ENCODE data around the gene PDE4B. TPM values are rescaled to one million over a fixed set of nuclear protein-coding genes. Genes with fewer than 3 reads are reported as not detected.
A peak's percentile ranks its signal among the peaks of the same experiment; 100 is the strongest.

Gene PDE4B
- total and polyA plus RNA-seq, 9 donors, result 1.7 to 8.2 (median 5.1) TPM

- peak in 1 of 5 donors; percentile 62 for DNase-seq
- no peak for TF ChIP-seq POLR2A (IDR thresholded peaks at IDR 0.05)
- TF ChIP-seq, protein P1, sequence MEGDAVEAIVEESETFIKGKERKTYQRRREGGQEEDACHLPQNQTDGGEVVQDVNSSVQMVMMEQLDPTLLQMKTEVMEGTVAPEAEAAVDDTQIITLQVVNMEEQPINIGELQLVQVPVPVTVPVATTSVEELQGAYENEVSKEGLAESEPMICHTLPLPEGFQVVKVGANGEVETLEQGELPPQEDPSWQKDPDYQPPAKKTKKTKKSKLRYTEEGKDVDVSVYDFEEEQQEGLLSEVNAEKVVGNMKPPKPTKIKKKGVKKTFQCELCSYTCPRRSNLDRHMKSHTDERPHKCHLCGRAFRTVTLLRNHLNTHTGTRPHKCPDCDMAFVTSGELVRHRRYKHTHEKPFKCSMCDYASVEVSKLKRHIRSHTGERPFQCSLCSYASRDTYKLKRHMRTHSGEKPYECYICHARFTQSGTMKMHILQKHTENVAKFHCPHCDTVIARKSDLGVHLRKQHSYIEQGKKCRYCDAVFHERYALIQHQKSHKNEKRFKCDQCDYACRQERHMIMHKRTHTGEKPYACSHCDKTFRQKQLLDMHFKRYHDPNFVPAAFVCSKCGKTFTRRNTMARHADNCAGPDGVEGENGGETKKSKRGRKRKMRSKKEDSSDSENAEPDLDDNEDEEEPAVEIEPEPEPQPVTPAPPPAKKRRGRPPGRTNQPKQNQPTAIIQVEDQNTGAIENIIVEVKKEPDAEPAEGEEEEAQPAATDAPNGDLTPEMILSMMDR (IDR thresholded peaks at IDR 0.05), result no peak
- TF ChIP-seq EP300 (IDR thresholded peaks at IDR 0.05), result peak; percentile 83
- WGBS, 3 donors, result 37 to 47% (median 46%) methylated on average over 5 of the region's 5 CpGs
- Histone ChIP-seq H3K36me3 (no peaks in the 10 kb centered on the region), H3K27me3 (no peaks in the 10 kb centered on the region), H3K9me3 (no peaks in the 10 kb centered on the region), H3K4me1 (ENCODE audit: insufficient read depth) (peaks cover 9% of the 10 kb centered on the region), H3K4me3 (no peak overlapping the region), H3K27ac (peak overlapping the region in 1 of 2 donors; percentile 46)
- intact Hi-C loops (cut with DNase I), result loop anchor here in 1 of 4 donors (10.0 kb wide), 2 partner anchors 65 to 655 kb away; partner anchors contain the start of genes DNAI4 and MIER1
Observed at GRCh38 chr1:66270119-66270812, 477.6 kb downstream of the PDE4B start.

GRCh38 chr1:66271216-66271903 is 478.7 kb downstream of the PDE4B start:
- peaks cover 9% of the 10 kb centered on the region for H3K4me1 ChIP-seq (ENCODE audit: insufficient read depth)
- H3K4me3 ChIP-seq, result peak overlapping the region; percentile 20
- peak overlapping the region in 1 of 2 donors; percentile 77 for H3K27ac ChIP-seq
- H3K36me3 ChIP-seq, result no peaks in the 10 kb centered on the region
- TF ChIP-seq, protein P1 (IDR thresholded peaks at IDR 0.05), result no peak
- TF ChIP-seq POLR2A (IDR thresholded peaks at IDR 0.05) (peak; percentile 24), EP300 (IDR thresholded peaks at IDR 0.05) (peak; percentile 92)
- peak; percentile 77 to 90 (median 82) for DNase-seq
- no peaks in the 10 kb centered on the region for H3K27me3 ChIP-seq
- no peaks in the 10 kb centered on the region for H3K9me3 ChIP-seq
- 2 to 4% (median 2%) methylated on average over 8 of the region's 8 CpGs for WGBS, 3 donors
- intact Hi-C loops (cut with DNase I), result loop anchor here in 1 of 4 donors (10.0 kb wide), 2 partner anchors 63 to 653 kb away; partner anchors contain the start of genes DNAI4 and MIER1

GRCh38 chr1:66271904-66272254 is 479.2 kb downstream of the PDE4B start:
- H3K4me1 ChIP-seq (ENCODE audit: insufficient read depth), result peaks cover 9% of the 10 kb centered on the region
- no peaks in the 10 kb centered on the region for H3K27me3 ChIP-seq
- no peak overlapping the region for H3K4me3 ChIP-seq
- H3K9me3 ChIP-seq, result no peaks in the 10 kb centered on the region
- peak overlapping the region; percentile 22 to 77 for H3K27ac ChIP-seq
- no peak for TF ChIP-seq POLR2A (IDR thresholded peaks at IDR 0.05)
- TF ChIP-seq, protein P1 (IDR thresholded peaks at IDR 0.05), result no peak
- no peak for TF ChIP-seq EP300 (IDR thresholded peaks at IDR 0.05)
- intact Hi-C loops (cut with DNase I), result loop anchor here in 1 of 4 donors (10.0 kb wide), 2 partner anchors 63 to 653 kb away; partner anchors contain the start of genes DNAI4 and MIER1
- DNase-seq, result peak; percentile 47 to 57 (median 49)
- no peaks in the 10 kb centered on the region for H3K36me3 ChIP-seq
- 2 to 7% (median 7%) methylated on average over 5 of the region's 5 CpGs for WGBS, 3 donors

DNA sequence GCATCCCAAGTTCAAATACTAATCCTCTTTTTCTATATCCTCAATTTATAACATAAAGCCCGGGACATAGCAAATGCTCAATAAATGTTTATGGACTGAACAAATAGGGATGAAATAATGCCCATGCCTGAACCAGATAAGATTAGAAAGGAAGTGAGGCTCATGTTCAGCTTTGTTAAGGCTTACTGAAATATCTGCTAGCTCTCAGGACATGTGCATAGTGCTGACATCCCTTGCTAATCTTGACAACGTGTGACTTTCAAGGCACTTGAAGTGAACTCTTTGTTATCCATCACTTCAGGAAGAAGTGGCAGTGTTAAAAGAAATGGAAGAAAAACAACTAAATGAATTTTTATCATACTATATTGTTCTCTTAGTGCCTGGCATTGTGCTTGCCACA is 481.0 kb downstream of the PDE4B start:
- Histone ChIP-seq H3K4me3 (no peak overlapping the region), H3K4me1 (ENCODE audit: insufficient read depth) (peaks cover 9% of the 10 kb centered on the region), H3K36me3 (no peaks in the 10 kb centered on the region), H3K27ac (no peak overlapping the region), H3K27me3 (no peaks in the 10 kb centered on the region), H3K9me3 (no peaks in the 10 kb centered on the region)
- DNase-seq, result no peak
- WGBS, 3 donors, result 87 to 90% (median 87%) methylated on average over 2 of the region's 2 CpGs
- intact Hi-C loops (cut with DNase I), result loop anchor here in 1 of 4 donors (10.0 kb wide), 2 partner anchors 61 to 651 kb away; partner anchors contain the start of genes DNAI4 and MIER1
- no peak for TF ChIP-seq POLR2A (IDR thresholded peaks at IDR 0.05)
- TF ChIP-seq EP300 (IDR thresholded peaks at IDR 0.05), result no peak
- TF ChIP-seq, protein P1 (IDR thresholded peaks at IDR 0.05), result no peak
